Measurements from ENCODE around the gene SHISAL1.

GRCh38 chr22:44359496-44360110, 46.9 kb upstream of the SHISAL1 start:
- no peak for TF ChIP-seq POLR2A (IDR thresholded peaks at IDR 0.05)
- TF ChIP-seq, protein P1, sequence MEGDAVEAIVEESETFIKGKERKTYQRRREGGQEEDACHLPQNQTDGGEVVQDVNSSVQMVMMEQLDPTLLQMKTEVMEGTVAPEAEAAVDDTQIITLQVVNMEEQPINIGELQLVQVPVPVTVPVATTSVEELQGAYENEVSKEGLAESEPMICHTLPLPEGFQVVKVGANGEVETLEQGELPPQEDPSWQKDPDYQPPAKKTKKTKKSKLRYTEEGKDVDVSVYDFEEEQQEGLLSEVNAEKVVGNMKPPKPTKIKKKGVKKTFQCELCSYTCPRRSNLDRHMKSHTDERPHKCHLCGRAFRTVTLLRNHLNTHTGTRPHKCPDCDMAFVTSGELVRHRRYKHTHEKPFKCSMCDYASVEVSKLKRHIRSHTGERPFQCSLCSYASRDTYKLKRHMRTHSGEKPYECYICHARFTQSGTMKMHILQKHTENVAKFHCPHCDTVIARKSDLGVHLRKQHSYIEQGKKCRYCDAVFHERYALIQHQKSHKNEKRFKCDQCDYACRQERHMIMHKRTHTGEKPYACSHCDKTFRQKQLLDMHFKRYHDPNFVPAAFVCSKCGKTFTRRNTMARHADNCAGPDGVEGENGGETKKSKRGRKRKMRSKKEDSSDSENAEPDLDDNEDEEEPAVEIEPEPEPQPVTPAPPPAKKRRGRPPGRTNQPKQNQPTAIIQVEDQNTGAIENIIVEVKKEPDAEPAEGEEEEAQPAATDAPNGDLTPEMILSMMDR (IDR thresholded peaks at IDR 0.05), result no peak
